PC-9 (cell line): ENCODE measurements around the gene DPH1. TPM values are rescaled to one million over a fixed set of nuclear protein-coding genes. Genes with fewer than 3 reads are reported as not detected.

Experiments used
- BruUV-seq: library from RNA; stranded (reverse); fragments of 400-500 nt; replicated peaks from 2 replicates; lab custom pipeline; 2021; lab: Mats Ljungman, UMichigan
- CTCF ChIA-PET: fragments of 300-600 bp; sonication (Branson Sonifier 250); formaldehyde crosslinking; loops from one replicate; lab custom pipeline; 2022; ENCODE audit warnings: antibody characterized with exemption; lab: Charles Lee
- POLR2A ChIA-PET: fragments of 300-600 bp; sonication (Branson Sonifier 250); formaldehyde crosslinking; loops from one replicate; lab custom pipeline; 2022; ENCODE audit warnings: antibody characterized with exemption; ENCODE audit not compliant: unreplicated experiment; lab: Charles Lee
- DNase-seq, 2 experiments: peaks; one replicate each; pipeline versions ENCODE4 v3.0.0 to v3.0.0-alpha.2; 2015 to 2022; ENCODE audit warnings: mixed read lengths in 1 of 2
- H2AFZ ChIP-seq: fragments of 200-600 bp; sonication (generic); 2 replicates; pipeline ENCODE4 v1.8.1; 2017; ENCODE audit warnings: antibody characterized with exemption
- H3F3A ChIP-seq: fragments of 200-600 bp; sonication (generic); 2 replicates; pipeline ENCODE4 v1.8.1; 2017; ENCODE audit warnings: antibody characterized with exemption, mild to moderate bottlenecking, low read depth; ENCODE audit not compliant: insufficient read depth
- H3K27ac ChIP-seq: fragments of 200-600 bp; sonication (generic); 2 replicates; pipeline ENCODE4 v1.6.1; 2016; ENCODE audit warnings: mixed run types
- H3K27me3 ChIP-seq: fragments of 200-600 bp; sonication (generic); 2 replicates; pipeline ENCODE4 v1.6.1; 2016; ENCODE audit warnings: low read depth, mixed run types; ENCODE audit not compliant: insufficient read depth
- H3K36me3 ChIP-seq: fragments of 200-600 bp; sonication (generic); 2 replicates; pipeline ENCODE4 v1.6.1; 2016; ENCODE audit warnings: low read depth, mixed run types
- H3K4me1 ChIP-seq: fragments of 200-600 bp; sonication (generic); replicated peaks from 2 replicates; pipeline ENCODE4 v1.6.1; 2016; ENCODE audit warnings: mixed run types; ENCODE audit not compliant: insufficient read depth
- H3K4me2 ChIP-seq: fragments of 200-600 bp; sonication (generic); 2 replicates; pipeline ENCODE4 v1.6.1; 2017; ENCODE audit warnings: mixed run types
- H3K4me3 ChIP-seq: fragments of 200-600 bp; sonication (generic); 2 replicates; pipeline ENCODE4 v1.6.1; 2016; ENCODE audit warnings: mixed run types
- H3K79me2 ChIP-seq: fragments of 200-600 bp; sonication (generic); 2 replicates; pipeline ENCODE4 v1.6.1; 2017; ENCODE audit warnings: low read depth, mixed run types
- H3K9me2 ChIP-seq: fragments of 200-600 bp; sonication (generic); 2 replicates; pipeline ENCODE4 v1.8.1; 2017; ENCODE audit warnings: mild to moderate bottlenecking; ENCODE audit not compliant: insufficient read depth
- H3K9me3 ChIP-seq: fragments of 200-600 bp; sonication (generic); 2 replicates; pipeline ENCODE4 v1.8.1; 2016; ENCODE audit warnings: low read depth; ENCODE audit not compliant: insufficient read depth
- H4K20me1 ChIP-seq: fragments of 200-600 bp; sonication (generic); 2 replicates; pipeline ENCODE4 v1.8.1; 2017; ENCODE audit not compliant: insufficient read depth
- EZH2 ChIP-seq: fragments of 200-600 bp; sonication (generic); IDR thresholded peaks from 2 replicates; pipeline ENCODE4 v1.8.0; 2017; ENCODE audit warnings: antibody characterized with exemption, low read depth
- intact Hi-C: fragments of 100-400 bp; cut with micrococcal nuclease; formaldehyde crosslinking; loops from one replicate; pipeline ENCODE4 v1.10.0; 2022; ENCODE audit not compliant: unreplicated experiment
- total RNA-seq: library from RNA; stranded (reverse); gene quantifications from 2 replicates; pipeline ENCODE4 v1.2.3, GENCODE V29; 2021
- TF ChIP-seq, protein P1 (sequence below): fragments of 200-600 bp; sonication (generic); conservative IDR thresholded peaks from 2 replicates; pipeline ENCODE4 v1.6.1; 2017; ENCODE audit warnings: mixed run types, antibody characterized with exemption, mild to moderate bottlenecking, moderate library complexity

Gene DPH1
- total RNA-seq, 1 experiment from 2014 or later, result 36.7 TPM

DNA sequence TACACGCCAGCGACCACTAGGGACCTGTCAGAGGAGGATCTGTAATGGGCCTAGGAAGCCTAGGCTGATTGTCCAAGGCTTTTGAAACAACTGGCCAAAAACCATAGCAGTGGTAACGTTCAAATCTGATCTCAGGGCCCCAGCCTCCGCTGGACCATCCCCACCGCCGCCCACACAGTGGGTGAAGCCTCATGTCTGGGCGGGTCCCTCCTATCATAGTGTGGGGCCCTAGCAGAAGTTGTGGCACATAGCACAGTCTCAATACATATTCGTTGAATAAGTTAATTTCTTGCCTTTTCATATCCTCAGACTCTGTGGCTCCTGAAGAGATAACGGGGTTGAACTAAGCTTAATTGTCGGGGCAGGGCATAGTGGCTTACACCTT lies 818 bp downstream of the DPH1 start:
- POLR2A ChIA-PET, result no interaction called here
- Histone ChIP-seq H3F3A (peaks cover 15% of the 10 kb centered on the region; the same call in 1 of the 2 replicates), H3K36me3 (no peaks in the 10 kb centered on the region), H3K9me3 (no peaks in the 10 kb centered on the region), H3K4me1 (peaks cover 15% of the 10 kb centered on the region), H3K27me3 (0 out of 2 replicates have a peak, but pooled peaks cover under 1% of the 10 kb centered on the region), H3K79me2 (peaks cover 14% of the 10 kb centered on the region), H3K9me2 (no peaks in the 10 kb centered on the region), H3K27ac (no peak overlapping the region), H3K4me3 (peak overlapping the region; percentile 97), H4K20me1 (peaks cover 17% of the 10 kb centered on the region), H2AFZ (no peak overlapping the region), H3K4me2 (peak overlapping the region; percentile 80)
- DNase-seq, result peak in 1 of 2 experiments; percentile 36
- intact Hi-C loops, result loop anchor here (1.0 kb wide), 1 partner anchor 122 kb away; no protein-coding TSS in a partner anchor
- CTCF ChIA-PET, result interaction anchor here (0.6 kb wide), 1 partner anchor 138 kb away, joined by 3 read pairs; no protein-coding TSS in a partner anchor
- no peak for TF ChIP-seq EZH2
- TF ChIP-seq, protein P1, sequence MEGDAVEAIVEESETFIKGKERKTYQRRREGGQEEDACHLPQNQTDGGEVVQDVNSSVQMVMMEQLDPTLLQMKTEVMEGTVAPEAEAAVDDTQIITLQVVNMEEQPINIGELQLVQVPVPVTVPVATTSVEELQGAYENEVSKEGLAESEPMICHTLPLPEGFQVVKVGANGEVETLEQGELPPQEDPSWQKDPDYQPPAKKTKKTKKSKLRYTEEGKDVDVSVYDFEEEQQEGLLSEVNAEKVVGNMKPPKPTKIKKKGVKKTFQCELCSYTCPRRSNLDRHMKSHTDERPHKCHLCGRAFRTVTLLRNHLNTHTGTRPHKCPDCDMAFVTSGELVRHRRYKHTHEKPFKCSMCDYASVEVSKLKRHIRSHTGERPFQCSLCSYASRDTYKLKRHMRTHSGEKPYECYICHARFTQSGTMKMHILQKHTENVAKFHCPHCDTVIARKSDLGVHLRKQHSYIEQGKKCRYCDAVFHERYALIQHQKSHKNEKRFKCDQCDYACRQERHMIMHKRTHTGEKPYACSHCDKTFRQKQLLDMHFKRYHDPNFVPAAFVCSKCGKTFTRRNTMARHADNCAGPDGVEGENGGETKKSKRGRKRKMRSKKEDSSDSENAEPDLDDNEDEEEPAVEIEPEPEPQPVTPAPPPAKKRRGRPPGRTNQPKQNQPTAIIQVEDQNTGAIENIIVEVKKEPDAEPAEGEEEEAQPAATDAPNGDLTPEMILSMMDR, result peak; percentile 66; the same call in 1 of the 2 replicates
- TSS peak; percentile 41 for BruUV-seq

DNA sequence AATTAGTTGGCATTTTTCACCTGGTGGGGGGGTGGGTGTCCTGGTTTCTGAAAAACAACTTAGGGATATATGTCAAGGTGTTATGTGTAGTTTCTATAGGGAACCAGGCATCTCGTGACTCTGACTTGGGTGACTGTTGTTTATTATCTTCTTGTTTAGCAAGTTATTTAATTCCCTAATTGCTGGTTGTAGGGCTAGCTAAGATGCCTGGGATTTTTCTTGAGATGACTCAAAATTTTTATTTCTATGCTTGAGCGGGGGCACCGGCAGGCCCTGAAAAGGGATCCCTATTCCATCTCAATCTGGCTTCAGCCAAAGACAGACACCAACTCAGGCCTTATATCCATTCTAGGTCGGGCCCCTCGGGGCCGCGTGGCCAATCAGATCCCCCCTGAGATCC lies 3.2 kb downstream of the DPH1 start:
- peaks cover 15% of the 10 kb centered on the region for H3K4me1 ChIP-seq
- H3K79me2 ChIP-seq, result peaks cover 14% of the 10 kb centered on the region
- BruUV-seq, result no TSS peak
- TF ChIP-seq EZH2, result no peak
- TF ChIP-seq, protein P1, result no peak
- 0 out of 2 replicates have a peak overlapping the region, but pooled peaks have one; percentile 23 for H3K27ac ChIP-seq
- H4K20me1 ChIP-seq, result peaks cover 18% of the 10 kb centered on the region
- DNase-seq, result no peak
- H3F3A ChIP-seq, result peaks cover 13% of the 10 kb centered on the region; the same call in 1 of the 2 replicates
- H3K36me3 ChIP-seq, result no peaks in the 10 kb centered on the region; the same call in 1 of the 2 replicates
- ChIA-PET POLR2A (no interaction called here), CTCF (no interaction called here)
- intact Hi-C loops, result no loop called here
- no peak overlapping the region for H2AFZ ChIP-seq
- no peaks in the 10 kb centered on the region for H3K9me2 ChIP-seq
- H3K27me3 ChIP-seq, result no peaks in the 10 kb centered on the region
- H3K4me2 ChIP-seq, result no peak overlapping the region
- H3K4me3 ChIP-seq, result no peak overlapping the region
- no peaks in the 10 kb centered on the region for H3K9me3 ChIP-seq

DNA sequence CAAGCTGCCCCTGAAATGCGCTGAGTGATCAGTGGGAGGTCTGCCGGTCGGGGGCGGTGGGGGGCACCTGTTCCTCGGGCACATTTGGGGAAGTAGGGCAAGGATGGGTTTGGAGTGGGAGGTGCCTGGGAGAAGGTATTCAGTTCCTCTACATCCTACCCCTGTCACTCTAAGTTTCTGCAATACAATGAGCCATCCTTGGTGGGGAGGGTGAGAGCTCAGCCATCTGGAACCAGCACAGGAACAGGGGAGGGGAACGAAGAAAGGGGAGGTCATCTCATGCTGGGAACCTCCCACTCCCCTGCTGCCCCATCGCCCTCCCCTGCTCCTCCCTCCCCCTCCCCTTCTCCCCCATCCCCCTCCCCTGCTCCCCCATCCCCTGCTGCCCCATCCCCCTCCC lies 4.2 kb downstream of the DPH1 start:
- no peaks in the 10 kb centered on the region for H3K9me3 ChIP-seq
- H3K27ac ChIP-seq, result no peak overlapping the region
- H3K4me1 ChIP-seq, result peaks cover 15% of the 10 kb centered on the region
- no peak overlapping the region for H3K4me3 ChIP-seq
- no peak overlapping the region for H3K4me2 ChIP-seq
- intact Hi-C loops, result no loop called here
- H3K36me3 ChIP-seq, result no peaks in the 10 kb centered on the region; the same call in 1 of the 2 replicates
- peaks cover 18% of the 10 kb centered on the region for H4K20me1 ChIP-seq
- ChIA-PET CTCF (no interaction called here), POLR2A (no interaction called here)
- no peaks in the 10 kb centered on the region for H3K9me2 ChIP-seq
- TF ChIP-seq EZH2, result no peak
- TF ChIP-seq, protein P1, result no peak
- no peaks in the 10 kb centered on the region for H3K27me3 ChIP-seq
- H3F3A ChIP-seq, result peaks cover 13% of the 10 kb centered on the region; the same call in 1 of the 2 replicates
- no peak for DNase-seq
- BruUV-seq, result no TSS peak
- H3K79me2 ChIP-seq, result peaks cover 14% of the 10 kb centered on the region
- H2AFZ ChIP-seq, result no peak overlapping the region
